HepG2 (cell line): ENCODE results near the gene GIPC2. TPM values are rescaled to one million over a fixed set of nuclear protein-coding genes. Genes with fewer than 3 reads are reported as not detected.

ENCODE experiments used
- ATF4 ChIP-seq, 2 experiments: fragments of 450-650 bp in 1 of 2; sonication (generic) in 1 of 2; formaldehyde crosslinking; IDR thresholded peaks; 2 replicates each; pipeline versions ENCODE4 v1.5.0 to v1.8.0; 2020 to 2022; ENCODE audit warnings: mild to moderate bottlenecking in 1 of 2, missing genetic modification reagents in 1 of 2
- DPF2 ChIP-seq: sonication (generic); formaldehyde crosslinking; IDR thresholded peaks from 2 replicates; pipeline ENCODE4 v1.4.0; 2020; ENCODE audit warnings: mild to moderate bottlenecking, low read depth, missing genetic modification reagents, borderline replicate concordance
- FOSL1 ChIP-seq: sonication (generic); formaldehyde crosslinking; IDR thresholded peaks from 2 replicates; pipeline ENCODE4 v1.9.0; 2021; ENCODE audit warnings: missing genetic modification reagents, borderline replicate concordance
- GMEB1 ChIP-seq: sonication (generic); formaldehyde crosslinking; IDR thresholded peaks from 2 replicates; pipeline ENCODE4 v1.5.1; 2020; ENCODE audit warnings: missing genetic modification reagents, mild to moderate bottlenecking, borderline replicate concordance
- HDAC2 ChIP-seq: sonication (generic); formaldehyde crosslinking; IDR thresholded peaks from 2 replicates; pipeline ENCODE4 v1.4.0; 2020; ENCODE audit warnings: missing genetic modification reagents
- NFE2 ChIP-seq: sonication (generic); formaldehyde crosslinking; IDR thresholded peaks from 2 replicates; pipeline ENCODE4 v1.4.0; 2020; ENCODE audit warnings: missing genetic modification reagents
- NRL ChIP-seq: sonication (generic); formaldehyde crosslinking; IDR thresholded peaks from 2 replicates; pipeline ENCODE4 v1.5.0; 2020; ENCODE audit warnings: missing genetic modification reagents, mild to moderate bottlenecking, moderate library complexity, borderline replicate concordance
- POLR2G ChIP-seq: fragments of 200-400 bp; formaldehyde crosslinking; IDR thresholded peaks from 2 replicates; pipeline ENCODE4 v1.6.1; 2018; ENCODE audit warnings: mild to moderate bottlenecking, low read depth, low read length, moderate library complexity
- SETDB1 ChIP-seq: sonication (generic); formaldehyde crosslinking; IDR thresholded peaks from 2 replicates; pipeline ENCODE4 v1.5.1; 2020; ENCODE audit warnings: missing genetic modification reagents, mild to moderate bottlenecking, borderline replicate concordance
- SIX4 ChIP-seq: sonication (generic); formaldehyde crosslinking; IDR thresholded peaks from 2 replicates; pipeline ENCODE4 v1.4.0; 2020; ENCODE audit warnings: missing genetic modification reagents
- TBX3 ChIP-seq: fragments of 450-650 bp; IDR thresholded peaks from 2 replicates; pipeline ENCODE4 v1.6.1; 2017; ENCODE audit warnings: antibody characterized with exemption, mild to moderate bottlenecking, inconsistent platforms, borderline replicate concordance
- WIZ ChIP-seq: sonication (generic); formaldehyde crosslinking; IDR thresholded peaks from 2 replicates; pipeline ENCODE4 v1.5.1; 2020; ENCODE audit warnings: mild to moderate bottlenecking, missing genetic modification reagents
- ZBTB10 ChIP-seq: sonication (generic); formaldehyde crosslinking; IDR thresholded peaks from 2 replicates; pipeline ENCODE4 v1.4.0; 2020; ENCODE audit warnings: missing genetic modification reagents, borderline replicate concordance
- ZNF124 ChIP-seq: sonication (generic); formaldehyde crosslinking; IDR thresholded peaks from 2 replicates; pipeline ENCODE4 v1.4.0; 2020; ENCODE audit warnings: missing genetic modification reagents
- ZNF331 ChIP-seq: sonication (generic); formaldehyde crosslinking; IDR thresholded peaks from 2 replicates; pipeline ENCODE4 v1.4.0; 2020; ENCODE audit warnings: missing genetic modification reagents
- ZNF335 ChIP-seq: sonication (generic); formaldehyde crosslinking; IDR thresholded peaks from 2 replicates; pipeline ENCODE4 v1.4.0; 2020; ENCODE audit warnings: missing genetic modification reagents
- ZNF678 ChIP-seq: sonication (generic); formaldehyde crosslinking; IDR thresholded peaks from 2 replicates; pipeline ENCODE4 v1.4.0; 2020; ENCODE audit warnings: mild to moderate bottlenecking, missing genetic modification reagents
- ZSCAN9 ChIP-seq: IDR thresholded peaks from 2 replicates; pipeline ENCODE4 v1.6.1; 2016; ENCODE audit warnings: borderline replicate concordance
- polyA plus RNA-seq, 8 experiments: library from polyadenylated mRNA; depleted of rRNA in 3 of 8; stranded (reverse) in 7 of 8; unstranded in 1 of 8; fragments of >200 nt; fragmentation: Illumina TruSeq in 4 of 8; extraction: Trizol in 4 of 8; gene quantifications; 2 replicates each; pipeline versions ENCODE4 v1.2.1 to v1.2.3, GENCODE V29; 2011 to 2016; ENCODE audit warnings: low read depth in 4 of 8, missing spikeins in 1 of 8, mixed read lengths in 1 of 8; ENCODE audit not compliant: insufficient read depth in 1 of 8
- total RNA-seq, 5 experiments: library from RNA; depleted of rRNA; stranded (reverse); fragments of >200 nt; fragmentation: Illumina TruSeq; extraction: Trizol; gene quantifications; 2 replicates each; pipeline ENCODE4 v1.2.3, GENCODE V29; 2016; ENCODE audit warnings: low read depth in 1 of 5
- TF ChIP-seq, protein P1 (sequence below): sonication (generic); formaldehyde crosslinking; IDR thresholded peaks from 2 replicates; pipeline ENCODE4 v1.8.0; 2022; ENCODE audit warnings: missing genetic modification reagents, mild to moderate bottlenecking, moderate library complexity, borderline replicate concordance
- TF ChIP-seq, protein P2 (sequence below): sonication (generic); formaldehyde crosslinking; IDR thresholded peaks from 2 replicates; pipeline ENCODE4 v1.5.0; 2020; ENCODE audit warnings: missing genetic modification reagents

Gene GIPC2
- total and polyA plus RNA-seq, 2 of the 13 experiments (the other 11 are each of a cell fraction or from before 2014, with no cell fraction given) = 6.1 to 21.6 TPM

- no peak for TF ChIP-seq ZNF331 (CRISPR knock-in tag)
- no peak for TF ChIP-seq ZNF678 (CRISPR knock-in tag)
- TF ChIP-seq TBX3 = no peak
- no peak for TF ChIP-seq NRL (CRISPR knock-in tag)
- TF ChIP-seq ZNF124 (CRISPR knock-in tag) = no peak
- TF ChIP-seq ATF4 (CRISPR knock-in tag; IDR thresholded peaks at IDR 0.05) = peak in 1 of 2 experiments; percentile 99; a peak in 2 of 4 replicates
- TF ChIP-seq GMEB1 = no peak; the same call in 1 of the 2 replicates
- no peak for TF ChIP-seq ZSCAN9 (CRISPR knock-in tag)
- no peak for TF ChIP-seq FOSL1 (CRISPR knock-in tag)
- no peak for TF ChIP-seq WIZ
- TF ChIP-seq NFE2 (CRISPR knock-in tag) = no peak
- TF ChIP-seq ZNF335 = no peak
- TF ChIP-seq, protein P1, sequence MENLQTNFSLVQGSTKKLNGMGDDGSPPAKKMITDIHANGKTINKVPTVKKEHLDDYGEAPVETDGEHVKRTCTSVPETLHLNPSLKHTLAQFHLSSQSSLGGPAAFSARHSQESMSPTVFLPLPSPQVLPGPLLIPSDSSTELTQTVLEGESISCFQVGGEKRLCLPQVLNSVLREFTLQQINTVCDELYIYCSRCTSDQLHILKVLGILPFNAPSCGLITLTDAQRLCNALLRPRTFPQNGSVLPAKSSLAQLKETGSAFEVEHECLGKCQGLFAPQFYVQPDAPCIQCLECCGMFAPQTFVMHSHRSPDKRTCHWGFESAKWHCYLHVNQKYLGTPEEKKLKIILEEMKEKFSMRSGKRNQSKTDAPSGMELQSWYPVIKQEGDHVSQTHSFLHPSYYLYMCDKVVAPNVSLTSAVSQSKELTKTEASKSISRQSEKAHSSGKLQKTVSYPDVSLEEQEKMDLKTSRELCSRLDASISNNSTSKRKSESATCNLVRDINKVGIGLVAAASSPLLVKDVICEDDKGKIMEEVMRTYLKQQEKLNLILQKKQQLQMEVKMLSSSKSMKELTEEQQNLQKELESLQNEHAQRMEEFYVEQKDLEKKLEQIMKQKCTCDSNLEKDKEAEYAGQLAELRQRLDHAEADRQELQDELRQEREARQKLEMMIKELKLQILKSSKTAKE (CRISPR knock-in tag) = no peak
- no peak for TF ChIP-seq DPF2 (CRISPR knock-in tag)
- TF ChIP-seq, protein P2, sequence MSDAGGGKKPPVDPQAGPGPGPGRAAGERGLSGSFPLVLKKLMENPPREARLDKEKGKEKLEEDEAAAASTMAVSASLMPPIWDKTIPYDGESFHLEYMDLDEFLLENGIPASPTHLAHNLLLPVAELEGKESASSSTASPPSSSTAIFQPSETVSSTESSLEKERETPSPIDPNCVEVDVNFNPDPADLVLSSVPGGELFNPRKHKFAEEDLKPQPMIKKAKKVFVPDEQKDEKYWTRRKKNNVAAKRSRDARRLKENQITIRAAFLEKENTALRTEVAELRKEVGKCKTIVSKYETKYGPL = no peak
- TF ChIP-seq SIX4 (CRISPR knock-in tag) = peak; percentile 90
- no peak for TF ChIP-seq SETDB1 (CRISPR knock-in tag)
- peak; percentile 8; the same call in 1 of the 2 replicates for TF ChIP-seq POLR2G
- TF ChIP-seq HDAC2 = 0 out of 2 replicates have a peak, but pooled peaks have one; percentile 2
- TF ChIP-seq ZBTB10 = 0 out of 2 replicates have a peak, but pooled peaks have one; percentile 14
These were observed 41.7 kb upstream of the GIPC2 start (continued) for GRCh38 chr1:78003882-78004718.
